ENCODE measurements around the gene CBLB. TPM values are rescaled to one million over a fixed set of nuclear protein-coding genes. Genes with fewer than 3 reads are reported as not detected.
A peak's percentile ranks its signal among the peaks of the same experiment; 100 is the strongest.

Gene CBLB
- total RNA-seq, 1 experiment from 2014 or later, result 19.7 TPM

DNA sequence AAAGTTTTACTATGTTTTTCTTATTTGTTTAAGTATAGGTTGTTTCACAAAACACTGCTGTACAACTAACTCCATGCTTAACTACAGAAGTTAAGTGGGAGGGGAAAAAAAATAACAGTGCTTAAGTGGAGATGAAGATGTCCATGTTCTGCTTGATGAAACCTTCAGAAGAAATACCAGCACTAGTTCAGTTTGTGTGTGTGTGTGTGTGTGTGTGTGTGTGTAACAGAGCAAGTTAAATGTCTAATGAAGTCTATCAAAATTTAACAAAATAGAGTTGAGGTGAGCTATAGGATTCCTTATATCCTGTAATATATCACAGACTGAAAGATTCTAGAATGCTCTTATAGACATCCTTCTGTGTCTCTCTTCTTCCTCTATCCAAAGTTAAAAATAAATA is 44.1 kb upstream of the CBLB start:
- Mint-ChIP-seq H3K36me3 (ENCODE audit: insufficient read depth, unreplicated experiment) (no peaks in the 10 kb centered on the region), H3K9me3 (ENCODE audit: unreplicated experiment) (no peaks in the 10 kb centered on the region), H3K4me3 (ENCODE audit: unreplicated experiment) (no peak overlapping the region), H3K27me3 (ENCODE audit: insufficient read depth, unreplicated experiment) (no peaks in the 10 kb centered on the region), H3K27ac (ENCODE audit: low read depth, unreplicated experiment) (no peak overlapping the region), H3K4me1 (ENCODE audit: insufficient read depth, unreplicated experiment) (no peaks in the 10 kb centered on the region)
- BruUV-seq (replicated peaks), result no TSS peak
- POLR2A ChIA-PET, result no interaction called here
- intact Hi-C loops (cut with micrococcal nuclease), result no loop called here
- CTCF ChIA-PET, result no interaction called here
- TF ChIP-seq, protein P1, sequence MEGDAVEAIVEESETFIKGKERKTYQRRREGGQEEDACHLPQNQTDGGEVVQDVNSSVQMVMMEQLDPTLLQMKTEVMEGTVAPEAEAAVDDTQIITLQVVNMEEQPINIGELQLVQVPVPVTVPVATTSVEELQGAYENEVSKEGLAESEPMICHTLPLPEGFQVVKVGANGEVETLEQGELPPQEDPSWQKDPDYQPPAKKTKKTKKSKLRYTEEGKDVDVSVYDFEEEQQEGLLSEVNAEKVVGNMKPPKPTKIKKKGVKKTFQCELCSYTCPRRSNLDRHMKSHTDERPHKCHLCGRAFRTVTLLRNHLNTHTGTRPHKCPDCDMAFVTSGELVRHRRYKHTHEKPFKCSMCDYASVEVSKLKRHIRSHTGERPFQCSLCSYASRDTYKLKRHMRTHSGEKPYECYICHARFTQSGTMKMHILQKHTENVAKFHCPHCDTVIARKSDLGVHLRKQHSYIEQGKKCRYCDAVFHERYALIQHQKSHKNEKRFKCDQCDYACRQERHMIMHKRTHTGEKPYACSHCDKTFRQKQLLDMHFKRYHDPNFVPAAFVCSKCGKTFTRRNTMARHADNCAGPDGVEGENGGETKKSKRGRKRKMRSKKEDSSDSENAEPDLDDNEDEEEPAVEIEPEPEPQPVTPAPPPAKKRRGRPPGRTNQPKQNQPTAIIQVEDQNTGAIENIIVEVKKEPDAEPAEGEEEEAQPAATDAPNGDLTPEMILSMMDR (IDR thresholded peaks at IDR 0.05; ENCODE audit: unreplicated experiment), result no peak
- no peak for DNase-seq (ENCODE audit: unreplicated experiment)

DNA sequence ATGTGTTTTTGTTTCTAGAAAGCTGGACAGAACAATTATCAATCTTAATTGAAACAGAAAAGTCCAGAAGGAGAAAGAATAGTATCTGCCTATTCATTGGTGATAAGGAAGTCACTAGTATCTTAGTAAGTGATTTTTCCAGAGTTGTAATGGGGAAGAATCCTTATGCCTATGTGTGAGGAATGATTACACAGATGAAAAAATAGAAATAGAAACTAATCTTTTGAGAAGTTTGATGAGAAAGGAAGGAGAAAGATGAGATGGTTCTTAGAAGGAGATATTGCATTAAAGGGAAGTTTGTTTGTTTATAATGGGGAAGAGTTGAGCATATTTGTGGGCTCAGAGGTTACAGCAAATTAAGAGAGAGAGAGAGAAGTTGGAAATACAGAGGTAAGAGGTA is 42.7 kb upstream of the CBLB start:
- DNase-seq (ENCODE audit: unreplicated experiment), result no peak
- H3K27ac Mint-ChIP-seq (ENCODE audit: low read depth, unreplicated experiment), result no peak overlapping the region
- H3K4me1 Mint-ChIP-seq (ENCODE audit: insufficient read depth, unreplicated experiment), result no peaks in the 10 kb centered on the region
- H3K27me3 Mint-ChIP-seq (ENCODE audit: insufficient read depth, unreplicated experiment), result no peaks in the 10 kb centered on the region
- BruUV-seq (replicated peaks), result no TSS peak
- H3K4me3 Mint-ChIP-seq (ENCODE audit: unreplicated experiment), result no peak overlapping the region
- CTCF ChIA-PET, result interaction anchor here (0.6 kb wide), 1 partner anchor 1358 kb away, joined by 3 read pairs; no protein-coding TSS in a partner anchor
- no peaks in the 10 kb centered on the region for H3K9me3 Mint-ChIP-seq (ENCODE audit: unreplicated experiment)
- intact Hi-C loops (cut with micrococcal nuclease), result no loop called here
- TF ChIP-seq, protein P1 (IDR thresholded peaks at IDR 0.05; ENCODE audit: unreplicated experiment), result no peak
- H3K36me3 Mint-ChIP-seq (ENCODE audit: insufficient read depth, unreplicated experiment), result no peaks in the 10 kb centered on the region
- POLR2A ChIA-PET, result no interaction called here

DNA sequence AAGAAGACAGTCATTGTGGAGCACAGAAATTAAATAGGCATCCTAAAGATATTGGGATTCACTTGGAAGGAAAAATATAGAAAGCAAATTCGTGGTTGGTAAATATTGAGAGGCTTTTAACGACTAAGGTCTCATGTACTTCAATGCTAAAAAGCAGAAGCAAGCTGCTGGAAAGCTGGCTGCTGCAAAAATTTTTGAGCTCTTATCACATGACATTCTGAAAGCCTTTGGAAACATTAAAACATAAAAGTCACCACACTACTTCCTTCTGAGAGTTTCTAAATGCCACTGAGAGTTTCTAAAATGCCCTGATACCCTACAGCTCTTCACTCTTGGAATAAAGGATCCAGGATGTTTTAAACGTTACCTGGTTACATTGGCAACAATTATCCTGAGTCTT is 39.0 kb upstream of the CBLB start:
- intact Hi-C loops (cut with micrococcal nuclease), result no loop called here
- H3K36me3 Mint-ChIP-seq (ENCODE audit: insufficient read depth, unreplicated experiment), result no peaks in the 10 kb centered on the region
- BruUV-seq (replicated peaks), result no TSS peak
- CTCF ChIA-PET, result no interaction called here
- TF ChIP-seq, protein P1 (IDR thresholded peaks at IDR 0.05; ENCODE audit: unreplicated experiment), result no peak
- no peaks in the 10 kb centered on the region for H3K9me3 Mint-ChIP-seq (ENCODE audit: unreplicated experiment)
- POLR2A ChIA-PET, result interaction anchor here (0.6 to 1.6 kb wide), 3 partner anchors 23 to 40 kb away, joined by 3 to 5 read pairs (median 4); partner anchors contain the start of gene CBLB
- no peak for DNase-seq (ENCODE audit: unreplicated experiment)
- H3K4me3 Mint-ChIP-seq (ENCODE audit: unreplicated experiment), result no peak overlapping the region
- peaks cover 11% of the 10 kb centered on the region for H3K4me1 Mint-ChIP-seq (ENCODE audit: insufficient read depth, unreplicated experiment)
- H3K27me3 Mint-ChIP-seq (ENCODE audit: insufficient read depth, unreplicated experiment), result no peaks in the 10 kb centered on the region
- H3K27ac Mint-ChIP-seq (ENCODE audit: low read depth, unreplicated experiment), result no peak overlapping the region

DNA sequence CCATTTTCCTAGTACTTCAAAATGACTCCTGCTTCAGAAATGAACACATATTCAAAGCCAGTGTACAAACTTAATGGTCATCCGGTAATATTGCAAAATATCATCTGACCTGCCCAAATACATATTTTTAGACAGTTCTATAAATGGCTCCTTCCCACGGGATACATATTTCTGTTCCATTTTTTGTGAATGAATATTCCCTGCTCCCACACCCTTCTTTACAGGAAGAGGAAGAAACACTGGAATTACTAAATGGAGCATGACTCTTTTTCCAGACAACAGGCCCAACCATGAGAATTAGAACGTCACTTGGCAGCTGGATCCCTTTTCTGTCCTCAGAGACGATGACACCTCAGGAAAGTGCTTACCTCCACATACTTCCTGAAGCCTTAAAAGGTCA is 38.0 kb upstream of the CBLB start:
- POLR2A ChIA-PET, result interaction anchor here (0.9 to 1.6 kb wide), 2 partner anchors 37 to 39 kb away, joined by 4 to 5 read pairs; partner anchors contain the start of gene CBLB
- no peak overlapping the region for H3K4me3 Mint-ChIP-seq (ENCODE audit: unreplicated experiment)
- intact Hi-C loops (cut with micrococcal nuclease), result no loop called here
- H3K36me3 Mint-ChIP-seq (ENCODE audit: insufficient read depth, unreplicated experiment), result no peaks in the 10 kb centered on the region
- peaks cover 11% of the 10 kb centered on the region for H3K4me1 Mint-ChIP-seq (ENCODE audit: insufficient read depth, unreplicated experiment)
- CTCF ChIA-PET, result interaction anchor here (0.6 kb wide), 1 partner anchor 1158 kb away, joined by 3 read pairs; no protein-coding TSS in a partner anchor
- BruUV-seq (replicated peaks), result no TSS peak
- H3K9me3 Mint-ChIP-seq (ENCODE audit: unreplicated experiment), result no peaks in the 10 kb centered on the region
- DNase-seq (ENCODE audit: unreplicated experiment), result peak; percentile 90
- H3K27ac Mint-ChIP-seq (ENCODE audit: low read depth, unreplicated experiment), result peak overlapping the region; percentile 83
- TF ChIP-seq, protein P1 (IDR thresholded peaks at IDR 0.05; ENCODE audit: unreplicated experiment), result no peak
- H3K27me3 Mint-ChIP-seq (ENCODE audit: insufficient read depth, unreplicated experiment), result no peaks in the 10 kb centered on the region
